ENCODE measurements around the gene VPS26B. TPM values are rescaled to one million over a fixed set of nuclear protein-coding genes. Genes with fewer than 3 reads are reported as not detected.

The VPS26B gene
- total RNA-seq, 1 experiment from 2014 or later = 28.6 TPM

GRCh38 chr11:134289789-134290188, 65.3 kb downstream of the VPS26B start:
- Histone ChIP-seq H3K4me2 (no peak overlapping the region), H3K4me3 (no peak overlapping the region), H2AFZ (no peak overlapping the region), H3F3A (ENCODE audit: insufficient read depth, low read depth) (no peaks in the 10 kb centered on the region), H3K4me1 (replicated peaks; ENCODE audit: insufficient read depth) (no peaks in the 10 kb centered on the region), H3K27me3 (ENCODE audit: insufficient read depth, low read depth) (no peaks in the 10 kb centered on the region), H4K20me1 (ENCODE audit: insufficient read depth) (no peaks in the 10 kb centered on the region), H3K9me2 (ENCODE audit: insufficient read depth) (no peaks in the 10 kb centered on the region), H3K36me3 (ENCODE audit: low read depth) (no peaks in the 10 kb centered on the region), H3K9me3 (ENCODE audit: insufficient read depth, low read depth) (no peaks in the 10 kb centered on the region), H3K27ac (no peak overlapping the region), H3K79me2 (ENCODE audit: low read depth) (peaks cover 6% of the 10 kb centered on the region; the same call in 1 of the 2 replicates)
- no TSS peak for BruUV-seq (replicated peaks)
- no peak for DNase-seq
- POLR2A ChIA-PET (ENCODE audit: unreplicated experiment) = no interaction called here
- intact Hi-C loops (cut with micrococcal nuclease; ENCODE audit: unreplicated experiment) = no loop called here
- CTCF ChIA-PET = no interaction called here
- TF ChIP-seq EZH2 (IDR thresholded peaks at IDR 0.05; ENCODE audit: low read depth) = no peak
- TF ChIP-seq CTCF (conservative IDR thresholded peaks at IDR 0.05) = no peak

- BruUV-seq (replicated peaks) = no TSS peak
- no peak for TF ChIP-seq EZH2 (IDR thresholded peaks at IDR 0.05; ENCODE audit: low read depth)
- no peak for TF ChIP-seq CTCF (conservative IDR thresholded peaks at IDR 0.05)
- Histone ChIP-seq H3K4me2 (no peak overlapping the region), H3K27me3 (ENCODE audit: insufficient read depth, low read depth) (no peaks in the 10 kb centered on the region), H3F3A (ENCODE audit: insufficient read depth, low read depth) (no peaks in the 10 kb centered on the region), H4K20me1 (ENCODE audit: insufficient read depth) (no peaks in the 10 kb centered on the region), H3K4me1 (replicated peaks; ENCODE audit: insufficient read depth) (no peaks in the 10 kb centered on the region), H3K27ac (no peak overlapping the region), H3K79me2 (ENCODE audit: low read depth) (peaks cover 6% of the 10 kb centered on the region; the same call in 1 of the 2 replicates), H3K36me3 (ENCODE audit: low read depth) (no peaks in the 10 kb centered on the region), H3K4me3 (no peak overlapping the region), H2AFZ (no peak overlapping the region), H3K9me2 (ENCODE audit: insufficient read depth) (no peaks in the 10 kb centered on the region), H3K9me3 (ENCODE audit: insufficient read depth, low read depth) (no peaks in the 10 kb centered on the region)
- ChIA-PET CTCF (no interaction called here), POLR2A (ENCODE audit: unreplicated experiment) (no interaction called here)
- no peak for DNase-seq
- intact Hi-C loops (cut with micrococcal nuclease; ENCODE audit: unreplicated experiment) = no loop called here
These were observed 66.2 kb downstream of the VPS26B start for GRCh38 chr11:134290646-134291045.

GRCh38 chr11:134291196-134291595, 66.7 kb downstream of the VPS26B start:
- POLR2A ChIA-PET (ENCODE audit: unreplicated experiment) = no interaction called here

GRCh38 chr11:134292661-134293060, 68.2 kb downstream of the VPS26B start:
- Histone ChIP-seq H3K9me3 (ENCODE audit: insufficient read depth, low read depth) (no peaks in the 10 kb centered on the region), H3K79me2 (ENCODE audit: low read depth) (peaks cover 5% of the 10 kb centered on the region; the same call in 1 of the 2 replicates), H3K4me3 (no peak overlapping the region), H3K4me2 (no peak overlapping the region), H3K4me1 (replicated peaks; ENCODE audit: insufficient read depth) (no peaks in the 10 kb centered on the region), H3K9me2 (ENCODE audit: insufficient read depth) (no peaks in the 10 kb centered on the region), H2AFZ (no peak overlapping the region), H3K27me3 (ENCODE audit: insufficient read depth, low read depth) (no peaks in the 10 kb centered on the region), H4K20me1 (ENCODE audit: insufficient read depth) (no peaks in the 10 kb centered on the region), H3K27ac (no peak overlapping the region), H3K36me3 (ENCODE audit: low read depth) (no peaks in the 10 kb centered on the region), H3F3A (ENCODE audit: insufficient read depth, low read depth) (no peaks in the 10 kb centered on the region)
- intact Hi-C loops (cut with micrococcal nuclease; ENCODE audit: unreplicated experiment) = no loop called here
- TF ChIP-seq EZH2 (IDR thresholded peaks at IDR 0.05; ENCODE audit: low read depth) = no peak
- TF ChIP-seq CTCF (conservative IDR thresholded peaks at IDR 0.05) = no peak
- CTCF ChIA-PET = no interaction called here
- DNase-seq = no peak
- POLR2A ChIA-PET (ENCODE audit: unreplicated experiment) = no interaction called here
- no TSS peak for BruUV-seq (replicated peaks)

More at GRCh38 chr11:134291196-134291595, 66.7 kb downstream of the VPS26B start:
- Histone ChIP-seq H2AFZ (no peak overlapping the region), H3K27ac (no peak overlapping the region), H3K9me2 (ENCODE audit: insufficient read depth) (no peaks in the 10 kb centered on the region), H3K4me1 (replicated peaks; ENCODE audit: insufficient read depth) (no peaks in the 10 kb centered on the region), H3F3A (ENCODE audit: insufficient read depth, low read depth) (no peaks in the 10 kb centered on the region), H3K9me3 (ENCODE audit: insufficient read depth, low read depth) (no peaks in the 10 kb centered on the region), H3K79me2 (ENCODE audit: low read depth) (peaks cover 6% of the 10 kb centered on the region; the same call in 1 of the 2 replicates), H3K27me3 (ENCODE audit: insufficient read depth, low read depth) (no peaks in the 10 kb centered on the region), H3K36me3 (ENCODE audit: low read depth) (no peaks in the 10 kb centered on the region), H3K4me2 (no peak overlapping the region), H3K4me3 (no peak overlapping the region), H4K20me1 (ENCODE audit: insufficient read depth) (no peaks in the 10 kb centered on the region)
- DNase-seq = no peak
- no peak for TF ChIP-seq EZH2 (IDR thresholded peaks at IDR 0.05; ENCODE audit: low read depth)
- intact Hi-C loops (cut with micrococcal nuclease; ENCODE audit: unreplicated experiment) = no loop called here
- no TSS peak for BruUV-seq (replicated peaks)
- CTCF ChIA-PET = no interaction called here

All from PC-9 (cell line).